AML-193 (cell line): ENCODE results near the gene IFT122.
"Not testable (repeated sequence)": the region's sequence is repeated elsewhere in the genome, so short reads cannot be mapped to it uniquely, and the experiment has no call there.

Source experiments
- DNase-seq, 2 experiments: peaks; one replicate each; lab custom pipeline; 2025; lab: John Stamatoyannopoulos, UW

Gene IFT122

GRCh38 chr3:129498603-129499488, 58.8 kb downstream of the IFT122 start:
- DNase-seq = not testable (repeated sequence)

- not testable (repeated sequence) for DNase-seq
Measured at GRCh38 chr3:129499604-129500333, 59.7 kb downstream of the IFT122 start.

GRCh38 chr3:129500334-129500658, 60.3 kb downstream of the IFT122 start:
- no peak for DNase-seq

GRCh38 chr3:129501630-129502029, 61.6 kb downstream of the IFT122 start:
- no peak for DNase-seq

- no peak for DNase-seq
Measured at GRCh38 chr3:129502641-129503408, 62.8 kb downstream of the IFT122 start.

GRCh38 chr3:129503471-129504291, 63.7 kb downstream of the IFT122 start:
- no peak for DNase-seq

- no peak for DNase-seq
Measured at GRCh38 chr3:129504471-129505100, 64.6 kb downstream of the IFT122 start.

GRCh38 chr3:129505341-129505740, 65.3 kb downstream of the IFT122 start:
- no peak for DNase-seq

GRCh38 chr3:129506231-129506742, 66.3 kb downstream of the IFT122 start:
- DNase-seq = no peak

GRCh38 chr3:129507181-129507831, 67.3 kb downstream of the IFT122 start:
- no peak for DNase-seq

GRCh38 chr3:129512595-129512994, 72.6 kb downstream of the IFT122 start:
- no peak for DNase-seq

- no peak for DNase-seq
Measured at GRCh38 chr3:129513705-129514104, 73.7 kb downstream of the IFT122 start.

GRCh38 chr3:129514110-129514509, 74.1 kb downstream of the IFT122 start:
- no peak for DNase-seq

- DNase-seq = no peak
Measured at GRCh38 chr3:129514563-129514962, 74.5 kb downstream of the IFT122 start.

- not testable (repeated sequence) for DNase-seq
Measured at GRCh38 chr3:129515108-129515820, 75.2 kb downstream of the IFT122 start.

GRCh38 chr3:129515821-129516432, 75.9 kb downstream of the IFT122 start:
- DNase-seq = not testable (repeated sequence)

- no peak for DNase-seq
Measured at GRCh38 chr3:129517516-129517915, 77.5 kb downstream of the IFT122 start.

GRCh38 chr3:129518038-129518561, 78.1 kb downstream of the IFT122 start:
- DNase-seq = no peak

- DNase-seq = no peak
Measured at GRCh38 chr3:129518581-129518980, 78.6 kb downstream of the IFT122 start.
